ENCODE results near the gene DAB2IP.

Gene DAB2IP

DNA sequence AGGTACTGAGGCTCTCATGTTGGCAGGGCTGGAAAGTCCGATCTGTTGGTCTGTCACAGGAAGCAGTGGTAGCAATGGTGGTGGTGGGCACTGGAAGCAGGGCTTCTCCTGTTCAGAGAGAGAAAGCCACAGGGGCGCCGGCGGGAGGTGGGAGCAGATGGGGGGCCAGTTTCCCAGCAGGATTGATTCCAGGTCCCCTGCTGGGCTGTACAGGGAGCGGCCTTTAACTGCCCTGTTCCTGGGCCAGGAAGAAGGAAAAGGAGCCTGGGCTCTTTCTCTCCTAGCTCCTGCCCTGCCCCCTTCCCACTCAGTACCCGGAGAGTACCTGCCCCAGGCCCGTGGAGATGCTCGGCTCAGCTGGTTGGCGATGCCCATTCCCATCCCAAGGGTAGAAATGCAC, 2.6 kb upstream of the DAB2IP start:
- DNase-seq (ENCODE audit: low spot score), result no peak
- Histone ChIP-seq H3K18ac (ENCODE audit: low read length) (peak overlapping the region; percentile 0), H3K27ac (replicated peaks; ENCODE audit: low read length) (no peak overlapping the region), H2BK5ac (ENCODE audit: low read length) (peak overlapping the region; percentile 72), H2AFZ (ENCODE audit: low read length) (no peak overlapping the region), H3K79me1 (ENCODE audit: low read depth, low read length) (no peaks in the 10 kb centered on the region), H3K4me3 (ENCODE audit: low read length in 2 of 2) (no peak overlapping the region), H2BK12ac (ENCODE audit: low read length) (no peak overlapping the region), H3K14ac (ENCODE audit: low read length) (no peak overlapping the region), H3K23ac (ENCODE audit: low read depth, low read length, poor library complexity) (no peak overlapping the region), H2BK120ac (ENCODE audit: low read depth, low read length) (peak overlapping the region; percentile 69), H3K9ac (ENCODE audit: low read depth, low read length, poor library complexity) (no peak overlapping the region), H4K91ac (ENCODE audit: low read depth, low read length, poor library complexity) (no peak overlapping the region), H3K9me3 (replicated peaks in 1 of 2; ENCODE audit: control insufficient read depth in 2 of 2, insufficient read depth in 1 of 2, low read depth in 1 of 2, low read length in 2 of 2) (no peaks in the 10 kb centered on the region), H3K4me1 (ENCODE audit: control insufficient read depth in 2 of 2, insufficient read depth in 1 of 2, low read depth in 1 of 2, low read length in 2 of 2) (peaks cover 36 to 40% of the 10 kb centered on the region in 2 donors), H2AK5ac (ENCODE audit: low read depth, low read length) (peak overlapping the region; percentile 98), H2BK15ac (ENCODE audit: low read length) (peak overlapping the region; percentile 0), H4K8ac (ENCODE audit: low read depth, low read length) (no peak overlapping the region), H3K4ac (ENCODE audit: low read length) (no peak overlapping the region), H3K36me3 (replicated peaks in 1 of 2; ENCODE audit: control insufficient read depth in 2 of 2, insufficient read depth in 2 of 2, low read length in 2 of 2) (no peaks in the 10 kb centered on the region), H3K27me3 (ENCODE audit: control insufficient read depth in 3 of 3, insufficient read depth in 3 of 3, low read depth in 1 of 3, low read length in 3 of 3) (no peaks in the 10 kb centered on the region), H3K4me2 (ENCODE audit: insufficient read depth, low read length, poor library complexity, severe bottlenecking) (no peak overlapping the region)
- no CpG with 5 or more reads among the region's 9 CpGs for WGBS, 2 donors (ENCODE audit: extremely low coverage in 2 of 2, insufficient read length in 2 of 2, insufficient replicate concordance in 1 of 2)

DNA sequence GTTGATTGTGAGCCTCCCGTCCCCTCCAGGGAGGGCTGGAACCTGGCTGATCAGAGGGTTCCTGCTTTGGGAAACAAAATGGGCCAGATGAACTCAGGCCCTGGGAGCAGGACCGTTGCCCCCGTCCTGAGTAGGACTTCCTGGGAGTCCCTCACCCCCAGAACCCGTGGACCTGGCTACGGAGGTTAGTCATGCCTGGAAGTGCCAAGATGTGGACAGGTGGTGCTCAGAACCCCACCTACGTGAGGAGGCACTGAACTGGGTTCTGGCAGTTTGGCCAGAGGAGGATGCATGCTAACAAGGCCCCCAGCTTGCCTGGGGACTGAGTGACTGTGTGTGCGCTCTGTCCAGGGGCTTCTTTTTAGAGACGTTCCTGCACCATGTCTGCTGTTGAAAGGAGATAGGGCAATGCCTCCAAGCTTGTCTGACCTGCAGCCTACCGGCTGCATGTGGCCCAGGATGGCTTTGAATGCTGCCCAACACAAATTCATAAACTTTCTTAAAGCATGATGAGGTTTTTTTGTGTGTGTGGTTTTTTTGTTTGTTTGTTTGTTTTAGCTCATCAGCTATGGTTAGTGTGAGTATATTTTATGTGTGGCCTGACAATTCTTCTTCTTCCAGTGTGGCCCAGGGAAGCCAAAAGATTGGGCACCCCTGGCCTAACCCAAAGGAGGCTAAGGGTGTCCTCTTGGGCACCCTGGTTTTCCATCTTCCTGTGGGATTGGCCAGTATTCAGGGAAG, 1.8 kb upstream of the DAB2IP start:
- Histone ChIP-seq H3K36me3 (replicated peaks in 1 of 2; ENCODE audit: control insufficient read depth in 2 of 2, insufficient read depth in 2 of 2, low read length in 2 of 2) (no peaks in the 10 kb centered on the region), H2AFZ (ENCODE audit: low read length) (peak overlapping the region; percentile 70), H3K14ac (ENCODE audit: low read length) (no peak overlapping the region), H3K4ac (ENCODE audit: low read length) (no peak overlapping the region), H3K18ac (ENCODE audit: low read length) (peak overlapping the region; percentile 92), H2BK5ac (ENCODE audit: low read length) (peak overlapping the region; percentile 72), H2BK12ac (ENCODE audit: low read length) (no peak overlapping the region), H3K79me1 (ENCODE audit: low read depth, low read length) (peaks cover 6% of the 10 kb centered on the region), H2AK5ac (ENCODE audit: low read depth, low read length) (peak overlapping the region; percentile 98), H2BK15ac (ENCODE audit: low read length) (peak overlapping the region; percentile 61), H3K9ac (ENCODE audit: low read depth, low read length, poor library complexity) (peak overlapping the region; percentile 53), H3K9me3 (replicated peaks in 1 of 2; ENCODE audit: control insufficient read depth in 2 of 2, insufficient read depth in 1 of 2, low read depth in 1 of 2, low read length in 2 of 2) (no peaks in the 10 kb centered on the region), H3K23ac (ENCODE audit: low read depth, low read length, poor library complexity) (no peak overlapping the region), H2BK120ac (ENCODE audit: low read depth, low read length) (peak overlapping the region; percentile 69), H3K27ac (replicated peaks; ENCODE audit: low read length) (peak overlapping the region; percentile 7), H3K27me3 (ENCODE audit: control insufficient read depth in 3 of 3, insufficient read depth in 3 of 3, low read depth in 1 of 3, low read length in 3 of 3) (no peaks in the 10 kb centered on the region), H3K4me1 (ENCODE audit: control insufficient read depth in 2 of 2, insufficient read depth in 1 of 2, low read depth in 1 of 2, low read length in 2 of 2) (peaks cover 36 to 42% of the 10 kb centered on the region in 2 donors), H3K4me2 (ENCODE audit: insufficient read depth, low read length, poor library complexity, severe bottlenecking) (peak overlapping the region; percentile 35), H4K8ac (ENCODE audit: low read depth, low read length) (peak overlapping the region; percentile 89), H3K4me3 (ENCODE audit: low read length in 2 of 2) (peak overlapping the region in 1 of 2 donors; percentile 18), H4K91ac (ENCODE audit: low read depth, low read length, poor library complexity) (no peak overlapping the region)
- WGBS, 2 donors (ENCODE audit: extremely low coverage in 2 of 2, insufficient read length in 2 of 2, insufficient replicate concordance in 1 of 2), result no CpG with 5 or more reads among the region's 9 CpGs
- no peak for DNase-seq (ENCODE audit: low spot score)

DNA sequence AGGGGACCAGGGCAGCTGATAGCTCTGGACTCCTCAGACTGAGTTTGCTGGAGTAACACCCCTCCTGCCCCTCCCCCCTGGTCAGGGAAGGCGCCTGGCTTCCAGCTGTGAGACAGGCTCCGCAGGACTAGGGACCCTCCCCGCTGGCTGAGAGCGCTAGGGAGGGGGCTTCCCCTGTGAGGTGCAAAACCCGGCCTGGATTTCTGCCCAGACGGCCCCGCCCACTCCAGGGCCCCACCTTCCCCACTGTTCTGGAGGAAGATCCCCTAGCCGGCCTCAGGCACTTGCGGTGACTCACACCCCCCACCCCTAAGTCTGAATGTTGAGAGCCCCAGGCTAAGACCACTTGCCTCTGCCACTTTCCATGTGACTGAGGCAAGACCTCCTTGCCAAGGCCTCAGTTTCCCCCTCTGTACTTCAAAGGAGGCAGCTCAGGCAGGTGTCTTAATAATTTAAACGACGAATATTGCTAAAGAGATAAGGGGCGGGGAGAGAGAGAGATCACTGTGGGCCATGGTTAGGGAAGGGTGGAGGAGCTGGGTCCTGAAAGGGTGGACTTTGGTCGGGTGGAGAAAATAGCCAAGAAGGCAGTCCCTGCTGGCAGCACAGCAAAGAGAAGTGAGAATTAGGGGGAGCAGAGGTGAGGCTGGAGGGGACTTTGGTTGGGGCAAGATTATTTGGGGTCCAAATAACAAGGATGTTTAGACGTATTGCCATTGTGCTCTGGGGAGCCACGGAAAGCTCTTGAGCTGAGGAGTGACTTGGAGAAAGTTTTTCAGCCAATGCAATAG, 1.0 kb upstream of the DAB2IP start:
- Histone ChIP-seq H3K4me3 (ENCODE audit: low read length in 2 of 2) (peak overlapping the region in 1 of 2 donors; percentile 18), H2BK5ac (ENCODE audit: low read length) (peak overlapping the region; percentile 56), H3K36me3 (replicated peaks in 1 of 2; ENCODE audit: control insufficient read depth in 2 of 2, insufficient read depth in 2 of 2, low read length in 2 of 2) (no peaks in the 10 kb centered on the region), H2AK5ac (ENCODE audit: low read depth, low read length) (peak overlapping the region; percentile 79), H3K4ac (ENCODE audit: low read length) (no peak overlapping the region), H3K9ac (ENCODE audit: low read depth, low read length, poor library complexity) (no peak overlapping the region), H3K14ac (ENCODE audit: low read length) (no peak overlapping the region), H3K9me3 (replicated peaks in 1 of 2; ENCODE audit: control insufficient read depth in 2 of 2, insufficient read depth in 1 of 2, low read depth in 1 of 2, low read length in 2 of 2) (no peaks in the 10 kb centered on the region), H3K4me1 (ENCODE audit: control insufficient read depth in 2 of 2, insufficient read depth in 1 of 2, low read depth in 1 of 2, low read length in 2 of 2) (peaks cover 35 to 40% of the 10 kb centered on the region in 2 donors), H3K4me2 (ENCODE audit: insufficient read depth, low read length, poor library complexity, severe bottlenecking) (peak overlapping the region; percentile 35), H4K8ac (ENCODE audit: low read depth, low read length) (no peak overlapping the region), H2BK12ac (ENCODE audit: low read length) (no peak overlapping the region), H3K27me3 (ENCODE audit: control insufficient read depth in 3 of 3, insufficient read depth in 3 of 3, low read depth in 1 of 3, low read length in 3 of 3) (no peaks in the 10 kb centered on the region), H2AFZ (ENCODE audit: low read length) (peak overlapping the region; percentile 85), H2BK120ac (ENCODE audit: low read depth, low read length) (no peak overlapping the region), H3K23ac (ENCODE audit: low read depth, low read length, poor library complexity) (no peak overlapping the region), H3K18ac (ENCODE audit: low read length) (peak overlapping the region; percentile 67), H4K91ac (ENCODE audit: low read depth, low read length, poor library complexity) (no peak overlapping the region), H3K79me1 (ENCODE audit: low read depth, low read length) (peaks cover 9% of the 10 kb centered on the region), H2BK15ac (ENCODE audit: low read length) (peak overlapping the region; percentile 32), H3K27ac (replicated peaks; ENCODE audit: low read length) (peak overlapping the region; percentile 74)
- WGBS, 2 donors (ENCODE audit: extremely low coverage in 2 of 2, insufficient read length in 2 of 2, insufficient replicate concordance in 1 of 2), result no CpG with 5 or more reads among the region's 15 CpGs
- DNase-seq (ENCODE audit: low spot score), result peak; percentile 79

- Histone ChIP-seq H3K14ac (ENCODE audit: low read length) (no peak overlapping the region), H3K36me3 (replicated peaks in 1 of 2; ENCODE audit: control insufficient read depth in 2 of 2, insufficient read depth in 2 of 2, low read length in 2 of 2) (no peaks in the 10 kb centered on the region), H4K8ac (ENCODE audit: low read depth, low read length) (no peak overlapping the region), H3K23ac (ENCODE audit: low read depth, low read length, poor library complexity) (no peak overlapping the region), H2AK5ac (ENCODE audit: low read depth, low read length) (peak overlapping the region; percentile 79), H3K9me3 (replicated peaks in 1 of 2; ENCODE audit: control insufficient read depth in 2 of 2, insufficient read depth in 1 of 2, low read depth in 1 of 2, low read length in 2 of 2) (no peaks in the 10 kb centered on the region), H3K4me3 (ENCODE audit: low read length in 2 of 2) (peak overlapping the region; percentile 70 to 74), H4K91ac (ENCODE audit: low read depth, low read length, poor library complexity) (peak overlapping the region; percentile 48), H3K27ac (replicated peaks; ENCODE audit: low read length) (peak overlapping the region; percentile 74), H3K27me3 (ENCODE audit: control insufficient read depth in 3 of 3, insufficient read depth in 3 of 3, low read depth in 1 of 3, low read length in 3 of 3) (no peaks in the 10 kb centered on the region), H3K18ac (ENCODE audit: low read length) (peak overlapping the region; percentile 97), H3K4me2 (ENCODE audit: insufficient read depth, low read length, poor library complexity, severe bottlenecking) (peak overlapping the region; percentile 55), H3K79me1 (ENCODE audit: low read depth, low read length) (peaks cover 9% of the 10 kb centered on the region), H2BK5ac (ENCODE audit: low read length) (peak overlapping the region; percentile 56), H3K4ac (ENCODE audit: low read length) (no peak overlapping the region), H3K9ac (ENCODE audit: low read depth, low read length, poor library complexity) (peak overlapping the region; percentile 31), H2BK15ac (ENCODE audit: low read length) (peak overlapping the region; percentile 78), H2BK120ac (ENCODE audit: low read depth, low read length) (no peak overlapping the region), H3K4me1 (ENCODE audit: control insufficient read depth in 2 of 2, insufficient read depth in 1 of 2, low read depth in 1 of 2, low read length in 2 of 2) (peaks cover 30 to 37% of the 10 kb centered on the region in 2 donors), H2BK12ac (ENCODE audit: low read length) (peak overlapping the region; percentile 63), H2AFZ (ENCODE audit: low read length) (peak overlapping the region; percentile 85)
- WGBS, 2 donors (ENCODE audit: extremely low coverage in 2 of 2, insufficient read length in 2 of 2, insufficient replicate concordance in 1 of 2), result no CpG with 5 or more reads among the region's 9 CpGs
- DNase-seq (ENCODE audit: low spot score), result no peak
Measured at GRCh38 chr9:121651008-121651294, 483 bp upstream of the DAB2IP start.
